CD4-positive, alpha-beta T cell treated with Interleukin-12 subunit alpha and Interleukin-12 subunit beta, for 1 hour (primary cell): ENCODE data around the gene NTN4.
"Not testable (repeated sequence)": the region's sequence is repeated elsewhere in the genome, so short reads cannot be mapped to it uniquely, and the experiment has no call there.

Experiments used
- DNase-seq: peaks from one replicate; pipeline ENCODE4 v3.0.0-alpha.2; 2020

The NTN4 gene

GRCh38 chr12:95790033-95790916, at the start of gene NTN4:
TSS of gene NTN4 (minus strand) at chr12:95790764. CDS start at chr12:95790309, 455 bp downstream.
- DNase-seq: peak; percentile 20

DNA sequence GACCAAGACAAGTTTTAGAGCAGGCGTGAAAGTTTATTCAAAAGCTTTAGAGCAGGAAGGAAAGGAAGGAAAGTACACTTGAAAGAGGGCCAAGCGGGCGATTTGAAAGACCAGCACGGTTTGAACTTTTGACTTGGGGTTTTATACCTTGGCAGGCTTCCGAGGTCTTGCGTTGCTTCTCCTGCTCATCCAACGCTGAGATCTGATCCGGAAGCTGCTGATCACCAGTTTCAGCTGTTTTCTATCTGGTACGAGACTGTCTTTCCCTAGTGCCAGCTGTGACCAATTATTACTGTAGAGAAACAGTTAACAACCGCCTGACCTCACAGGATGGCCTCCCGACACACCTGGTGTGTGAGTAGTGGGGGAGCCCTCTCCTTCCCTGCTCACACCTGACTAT, 47.6 kb upstream of the NTN4 start:
- DNase-seq: no peak

GRCh38 chr12:95837240-95838038, 46.9 kb upstream of the NTN4 start:
- no peak for DNase-seq

GRCh38 chr12:95836630-95837239, 46.2 kb upstream of the NTN4 start:
- no peak for DNase-seq

GRCh38 chr12:95836185-95836609, 45.6 kb upstream of the NTN4 start:
- no peak for DNase-seq

DNA sequence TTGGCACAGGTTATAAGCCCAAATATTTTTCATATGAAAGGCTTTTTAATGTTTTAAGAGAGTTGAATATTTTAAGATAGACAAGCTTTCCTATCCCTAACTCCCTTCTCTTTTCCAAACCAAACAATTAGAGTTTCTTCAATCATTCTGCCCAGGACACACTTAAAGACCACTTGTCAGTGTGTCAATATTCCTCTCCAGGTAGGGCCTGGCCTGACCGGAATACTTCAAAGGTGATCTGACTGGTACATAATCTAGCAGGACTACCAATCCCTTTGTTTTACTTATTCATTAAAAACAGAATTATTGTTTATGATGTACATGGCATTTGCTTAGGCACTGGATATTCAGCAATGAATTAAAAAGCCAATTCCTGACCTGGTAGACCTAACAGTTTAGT, 44.0 kb upstream of the NTN4 start:
- DNase-seq: no peak

- DNase-seq: no peak
Observed at GRCh38 chr12:95830335-95831089, 39.9 kb upstream of the NTN4 start.

DNA sequence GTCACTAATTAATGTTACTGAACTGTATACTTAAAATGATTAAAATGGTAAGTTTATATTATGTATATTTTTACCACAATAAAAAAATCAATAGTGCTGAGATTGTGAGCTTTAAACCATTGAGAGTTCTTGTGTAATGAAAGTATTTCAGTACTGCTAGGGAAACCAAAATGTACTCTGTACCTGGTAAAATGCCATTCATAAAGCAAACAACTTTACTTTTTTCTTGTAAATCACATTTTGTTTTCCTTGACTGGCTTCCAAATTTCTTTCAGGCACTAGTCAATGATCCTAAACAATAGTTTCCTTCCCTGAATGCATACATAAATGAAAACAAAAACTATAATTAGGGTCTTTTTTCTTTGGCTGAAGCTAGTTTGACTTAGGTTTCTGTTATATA, 38.8 kb upstream of the NTN4 start:
- DNase-seq: no peak

GRCh38 chr12:95820096-95820703, 29.6 kb upstream of the NTN4 start:
- peak; percentile 19 for DNase-seq

- no peak for DNase-seq
Observed at GRCh38 chr12:95815632-95816212, 25.2 kb upstream of the NTN4 start.

- DNase-seq: not testable (repeated sequence)
Observed at GRCh38 chr12:95812155-95812554, 21.6 kb upstream of the NTN4 start.

DNA sequence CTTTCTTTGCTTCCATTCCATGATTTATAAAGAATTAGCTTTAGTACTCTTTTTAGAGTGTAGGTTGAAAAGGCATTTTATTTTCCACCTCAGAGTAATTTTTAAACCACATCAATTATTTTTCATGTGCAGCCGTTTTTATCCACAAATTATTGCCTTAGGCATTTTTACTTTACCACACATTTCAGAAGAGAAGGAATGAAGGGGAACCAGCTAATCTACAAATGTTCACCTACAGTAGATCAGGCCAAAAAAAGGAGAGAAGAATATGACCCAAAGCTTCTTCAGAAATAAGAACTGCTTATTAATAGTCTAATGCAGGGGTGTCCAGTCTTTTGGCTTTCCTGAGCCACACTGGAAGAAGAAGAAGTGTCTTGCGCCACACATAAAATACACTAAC, 19.8 kb upstream of the NTN4 start:
- DNase-seq: no peak

DNA sequence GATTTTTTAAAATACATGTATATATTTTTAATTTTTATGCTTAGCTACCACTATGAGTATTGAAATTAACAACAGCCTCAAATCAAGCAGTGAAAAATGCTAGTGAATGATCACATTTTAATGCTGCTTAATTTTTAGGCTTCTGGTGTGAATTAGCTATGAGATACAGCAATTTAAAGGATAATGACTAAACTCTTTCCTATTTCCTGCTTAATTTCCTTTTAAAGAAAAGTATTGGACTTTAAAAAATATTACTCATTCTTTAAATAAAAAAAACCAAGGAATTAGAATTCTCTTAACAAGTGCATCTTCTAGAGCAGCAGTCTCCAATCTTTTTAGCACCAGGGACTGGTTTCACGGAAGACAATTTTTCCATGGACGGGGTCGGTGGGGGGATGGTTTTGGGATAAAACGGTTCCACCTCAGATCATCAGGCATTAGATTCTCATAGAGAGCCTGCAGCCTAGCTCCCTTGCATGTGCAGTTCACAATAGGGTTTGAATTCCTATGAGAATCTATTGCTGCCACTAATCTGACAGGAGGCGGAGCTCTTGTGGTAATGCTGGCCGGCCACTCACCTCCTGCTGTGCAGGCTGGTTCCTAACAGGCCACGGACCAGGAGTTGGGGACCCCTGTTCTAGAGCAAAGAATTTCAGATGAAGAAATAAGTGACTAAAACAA, 18.6 kb upstream of the NTN4 start:
- DNase-seq: no peak

DNA sequence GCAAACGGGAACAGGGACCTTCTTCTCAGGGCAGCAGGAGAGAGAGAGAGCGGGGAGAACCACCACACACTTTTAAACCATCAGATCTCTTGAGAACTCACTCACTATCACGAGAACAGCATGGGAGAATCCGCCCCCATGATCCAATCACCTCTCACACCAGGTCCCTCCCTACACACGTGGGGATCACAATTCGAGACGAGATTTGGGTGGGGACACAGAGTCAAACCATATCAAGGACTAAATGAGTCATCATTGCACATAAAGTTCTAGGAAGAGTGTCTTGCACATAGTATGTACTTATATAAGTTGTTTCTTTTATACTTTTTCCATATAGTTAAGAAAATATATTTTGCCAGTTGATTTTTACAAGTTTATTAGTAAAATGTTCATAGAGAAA, 17.6 kb upstream of the NTN4 start:
- DNase-seq: no peak

DNA sequence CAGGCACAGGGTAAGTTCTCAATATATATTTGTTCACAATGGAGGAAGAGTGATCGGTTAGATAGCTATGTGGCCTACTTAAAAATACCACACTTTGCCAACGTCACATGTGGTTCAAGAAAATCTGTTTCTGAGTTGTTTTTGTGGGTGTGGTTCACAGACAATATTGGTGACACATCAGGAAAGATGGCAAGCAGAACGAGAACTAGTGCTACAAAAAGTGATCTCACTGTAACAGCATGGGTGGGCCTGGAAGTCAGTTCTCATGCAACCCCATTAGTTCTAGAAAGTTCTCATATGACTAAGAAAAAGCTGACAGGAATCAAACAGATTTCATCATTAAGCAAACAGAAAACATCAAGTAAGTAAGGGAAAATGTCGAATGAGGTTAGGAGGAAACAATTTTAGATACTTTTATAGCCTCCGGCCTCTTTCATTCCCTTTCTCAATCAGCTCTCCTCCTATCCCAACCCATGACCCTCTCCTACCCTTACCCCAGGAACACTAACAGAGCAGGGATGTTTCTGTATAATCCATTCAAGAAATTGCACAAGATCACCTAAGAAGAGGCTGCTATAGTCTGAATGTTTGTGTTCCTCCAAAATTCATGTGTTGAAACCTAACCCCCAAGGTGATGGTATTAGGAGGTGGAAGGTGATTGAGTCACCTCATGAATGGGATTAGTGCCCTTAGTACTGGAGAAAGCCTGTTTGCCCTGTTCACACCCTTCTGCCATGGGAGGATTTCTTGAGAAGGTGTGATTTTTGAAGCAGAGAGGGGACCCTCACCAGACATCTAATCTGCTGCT, 15.5 kb upstream of the NTN4 start:
- peak; percentile 46 for DNase-seq

DNA sequence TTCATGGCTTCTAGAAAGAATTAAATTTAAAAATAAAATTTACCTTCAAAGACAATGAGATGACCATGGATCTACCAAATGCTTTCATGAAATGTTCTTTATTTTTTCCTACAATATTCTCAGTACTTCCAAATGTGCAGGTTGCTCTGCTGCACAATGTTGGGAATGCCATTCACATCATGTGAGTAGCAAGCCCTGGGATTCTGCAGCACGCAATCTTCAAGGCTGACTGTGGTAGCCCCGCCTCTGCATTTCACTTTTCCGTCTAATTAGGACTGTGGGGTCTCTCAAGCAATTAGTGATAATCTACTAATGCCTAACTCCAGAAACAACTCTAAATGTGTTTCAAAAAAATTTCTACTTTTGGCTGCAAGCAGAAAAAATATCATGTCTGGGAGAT, 13.7 kb upstream of the NTN4 start:
- DNase-seq: no peak

DNA sequence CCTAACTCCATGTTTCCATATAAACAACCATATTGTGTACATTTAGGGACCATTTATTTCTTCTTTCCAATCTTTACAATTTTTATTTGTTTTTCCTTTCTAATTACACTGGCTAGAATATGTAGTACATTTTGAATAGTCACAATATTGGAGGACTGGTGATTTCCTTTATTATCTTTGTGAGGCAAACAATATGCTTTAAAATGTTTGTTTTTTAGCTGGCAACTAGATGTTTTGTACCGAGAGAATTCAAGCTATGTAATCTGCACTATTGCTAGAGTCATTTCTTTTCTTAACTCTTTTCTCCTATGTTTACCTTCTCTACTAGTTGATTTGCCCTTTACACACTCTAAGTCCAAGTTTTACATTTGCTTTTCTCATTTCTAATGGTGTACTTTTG, 13.3 kb upstream of the NTN4 start:
- no peak for DNase-seq

GRCh38 chr12:95802482-95803270, 12.1 kb upstream of the NTN4 start:
- DNase-seq: no peak

DNA sequence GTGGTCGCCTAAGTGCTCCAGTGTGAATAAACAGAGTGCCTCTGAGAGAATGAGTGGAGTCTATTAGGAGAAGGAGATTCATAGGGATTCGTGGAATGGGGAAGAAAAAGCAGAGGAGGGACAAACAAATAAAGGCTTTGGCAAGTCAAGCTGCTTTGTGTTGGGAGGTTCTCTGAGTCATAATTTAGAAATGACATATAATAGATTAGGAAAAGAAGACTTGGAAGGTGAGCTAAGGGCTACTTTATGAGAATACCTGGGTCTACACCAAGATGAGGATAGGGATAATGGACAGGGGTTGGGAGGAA, 6.4 kb upstream of the NTN4 start:
- DNase-seq: no peak
